NCI-H1436 (cell line): Measurements from ENCODE around the gene FBXO31.
"Not testable (repeated sequence)": the region's sequence is repeated elsewhere in the genome, so short reads cannot be mapped to it uniquely, and the experiment has no call there.

Experiments
- DNase-seq: peaks from one replicate; lab custom pipeline; 2025; lab: John Stamatoyannopoulos, UW

FBXO31 gene

GRCh38 chr16:87342978-87343752, 40.4 kb downstream of the FBXO31 start:
- no peak for DNase-seq

GRCh38 chr16:87342504-87342903, 41.1 kb downstream of the FBXO31 start:
- no peak for DNase-seq

GRCh38 chr16:87340198-87340597, 43.4 kb downstream of the FBXO31 start:
- DNase-seq: no peak

- not testable (repeated sequence) for DNase-seq
Observed at GRCh38 chr16:87339724-87340105, 43.9 kb downstream of the FBXO31 start.

GRCh38 chr16:87339086-87339723, 44.4 kb downstream of the FBXO31 start:
- no peak for DNase-seq

- no peak for DNase-seq
Observed at GRCh38 chr16:87338155-87338765, 45.3 kb downstream of the FBXO31 start.

- no peak for DNase-seq
Observed at GRCh38 chr16:87337262-87337771, 46.3 kb downstream of the FBXO31 start.

- no peak for DNase-seq
Observed at GRCh38 chr16:87336434-87337240, 46.9 kb downstream of the FBXO31 start.

GRCh38 chr16:87335625-87336433, 47.7 kb downstream of the FBXO31 start:
- no peak for DNase-seq

GRCh38 chr16:87334651-87335624, 48.6 kb downstream of the FBXO31 start:
- no peak for DNase-seq

- DNase-seq: no peak
Observed at GRCh38 chr16:87333581-87334331, 49.8 kb downstream of the FBXO31 start.

GRCh38 chr16:87333101-87333500, 50.5 kb downstream of the FBXO31 start:
- DNase-seq: no peak

GRCh38 chr16:87332150-87332549, 51.4 kb downstream of the FBXO31 start:
- DNase-seq: no peak

GRCh38 chr16:87331241-87331801, 52.3 kb downstream of the FBXO31 start:
- DNase-seq: no peak

- no peak for DNase-seq
Observed at GRCh38 chr16:87330646-87331045, 52.9 kb downstream of the FBXO31 start.

GRCh38 chr16:87330257-87330624, 53.3 kb downstream of the FBXO31 start:
- no peak for DNase-seq

- DNase-seq: no peak
Observed at GRCh38 chr16:87329436-87330256, 53.9 kb downstream of the FBXO31 start.

GRCh38 chr16:87328846-87329245, 54.7 kb downstream of the FBXO31 start:
- DNase-seq: peak; percentile 64
